NCI-H748 (cell line): Measurements from ENCODE around the gene RPL12.

Experiments
- DNase-seq: peaks from one replicate; lab custom pipeline; 2025; ENCODE audit not compliant: unreplicated experiment; lab: John Stamatoyannopoulos, UW

RPL12 gene

DNA sequence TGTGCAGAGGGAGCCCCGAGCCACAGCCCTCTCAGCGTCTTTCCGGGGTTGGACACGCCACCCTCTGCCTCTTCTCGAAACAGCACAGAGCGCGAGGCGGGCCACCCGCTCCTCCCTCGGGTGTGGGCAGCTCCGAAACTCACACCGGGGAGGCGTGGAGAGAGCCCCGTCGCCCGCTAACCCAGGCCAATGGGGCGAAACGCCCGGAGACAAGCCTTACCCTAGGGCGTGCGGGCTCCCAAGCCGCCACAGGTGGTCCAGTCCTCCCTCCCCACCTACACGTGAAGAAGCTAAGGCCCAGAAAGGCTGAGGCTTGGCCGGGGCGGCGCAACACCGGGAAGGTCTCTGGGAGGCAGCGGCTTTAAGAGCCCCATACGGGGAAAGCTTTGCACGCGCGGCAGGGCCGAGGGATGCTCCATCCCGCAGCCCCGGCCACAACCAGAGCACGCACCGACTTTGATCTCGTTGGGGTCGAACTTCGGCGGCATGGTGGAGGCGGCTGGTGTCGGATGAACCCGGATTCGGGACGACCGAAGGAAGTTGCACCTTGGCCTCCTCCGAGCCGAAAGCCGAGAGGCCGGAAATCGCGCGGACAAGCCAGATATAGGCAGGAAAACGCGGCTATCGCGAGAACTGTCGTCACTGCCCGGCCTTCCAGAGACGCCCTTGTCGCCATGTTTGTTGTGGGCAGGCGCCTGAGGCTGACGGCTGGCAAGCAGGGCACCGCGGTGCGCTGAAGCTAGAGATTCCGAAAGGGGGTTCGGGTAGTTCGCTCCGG is at the start of gene RPL12, which contains the start of gene LRSAM1:
TSS of gene RPL12 (minus strand) at position 577 of the 778 bp plus-strand sequence. CDS start at position 488, 89 bp downstream.
TSS of gene LRSAM1 (plus strand) at position 681 of the 778 bp plus-strand sequence. CDS start 3,018 bp downstream, outside the sequence.
- DNase-seq: peak; percentile 95

DNA sequence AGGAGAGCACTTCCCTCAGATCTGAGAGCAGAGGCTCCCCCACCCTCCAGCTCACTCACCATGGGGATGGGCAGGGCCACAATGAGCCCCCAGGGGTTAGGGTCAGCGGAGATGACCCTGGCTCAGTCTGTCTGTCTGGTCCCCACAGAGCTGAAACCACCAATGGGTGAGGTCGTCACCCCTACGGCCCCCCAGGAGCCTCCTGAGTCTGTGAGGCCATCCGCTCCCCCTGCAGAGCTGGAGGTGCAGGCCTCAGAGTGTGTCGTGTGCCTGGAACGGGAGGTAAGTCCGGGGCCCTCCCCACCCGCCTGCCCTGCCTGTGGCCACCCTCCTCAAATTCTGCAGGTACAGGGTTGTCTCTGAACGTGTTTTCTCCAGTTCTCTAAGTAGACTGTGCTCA is 49.7 kb upstream of the RPL12 start:
- no peak for DNase-seq

DNA sequence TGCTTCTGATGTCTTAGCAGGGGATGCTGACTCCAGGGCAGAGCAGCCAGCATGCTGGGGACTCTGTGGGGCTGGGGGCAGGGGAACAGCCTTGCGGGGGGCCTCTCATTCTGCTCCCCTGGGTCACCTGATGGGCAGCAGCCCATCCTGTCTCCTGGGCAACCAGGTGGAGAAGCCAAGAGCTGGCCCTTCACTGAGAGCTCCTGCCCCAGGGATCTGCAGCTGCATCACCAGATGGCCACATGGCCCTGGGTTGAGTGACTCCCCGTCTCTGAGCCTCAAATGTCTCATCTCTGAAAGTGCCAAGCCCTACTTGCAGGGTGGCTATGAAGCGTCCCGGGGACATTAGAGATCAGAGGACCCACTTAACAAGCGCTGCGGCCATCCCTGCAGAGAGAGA is 49.2 kb upstream of the RPL12 start:
- no peak for DNase-seq

DNA sequence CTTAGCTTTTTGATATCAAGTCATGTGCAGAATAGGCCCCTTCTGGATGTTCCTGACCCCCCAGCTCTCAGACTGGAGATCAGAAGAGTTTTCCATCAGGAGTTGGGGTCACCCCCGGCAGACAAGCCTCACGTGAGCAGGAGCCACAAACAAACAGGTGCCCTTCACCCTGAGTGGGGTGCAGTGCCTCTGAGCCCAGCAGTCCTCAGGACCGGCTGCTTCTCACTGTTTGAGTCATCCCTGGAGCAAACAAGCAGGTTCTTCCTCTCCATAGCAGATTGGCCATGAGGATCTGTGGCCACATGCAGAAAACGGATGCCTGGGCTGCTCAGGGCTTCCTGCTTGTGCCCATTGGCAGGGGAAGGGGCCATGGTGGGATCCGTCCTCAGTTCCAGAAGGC is 47.1 kb upstream of the RPL12 start:
- DNase-seq: no peak

DNA sequence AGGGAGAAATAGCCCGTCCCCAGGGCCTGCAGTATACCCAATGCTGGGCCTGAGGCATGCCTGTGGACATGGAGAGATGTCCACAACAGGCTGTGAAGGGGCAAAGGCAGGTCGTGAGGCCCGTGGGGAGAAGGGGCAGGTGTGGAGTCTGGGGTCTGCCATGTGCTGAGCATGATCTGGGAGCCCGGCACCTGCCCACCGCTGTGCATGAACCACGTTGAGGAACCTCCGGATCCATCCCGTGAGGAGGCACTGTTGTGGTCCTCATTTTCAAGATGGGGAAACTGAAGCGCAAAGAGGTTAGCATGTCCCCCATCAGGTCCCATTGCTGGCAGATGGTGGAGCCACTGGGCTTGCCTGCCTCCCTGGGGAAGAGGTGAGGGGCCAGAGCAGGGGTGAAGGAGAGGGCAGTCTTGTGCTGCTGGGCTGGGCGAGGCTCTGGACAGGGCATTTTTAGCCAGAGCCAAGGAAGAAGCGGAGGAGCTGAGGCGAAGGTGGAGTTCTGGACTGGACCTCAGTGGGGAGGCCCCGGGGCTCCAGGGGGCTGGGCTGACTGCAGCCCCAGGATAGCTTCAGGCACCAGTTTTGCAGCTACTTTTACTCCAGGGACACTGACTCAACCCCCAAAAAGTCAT is 46.6 kb upstream of the RPL12 start:
- no peak for DNase-seq

DNA sequence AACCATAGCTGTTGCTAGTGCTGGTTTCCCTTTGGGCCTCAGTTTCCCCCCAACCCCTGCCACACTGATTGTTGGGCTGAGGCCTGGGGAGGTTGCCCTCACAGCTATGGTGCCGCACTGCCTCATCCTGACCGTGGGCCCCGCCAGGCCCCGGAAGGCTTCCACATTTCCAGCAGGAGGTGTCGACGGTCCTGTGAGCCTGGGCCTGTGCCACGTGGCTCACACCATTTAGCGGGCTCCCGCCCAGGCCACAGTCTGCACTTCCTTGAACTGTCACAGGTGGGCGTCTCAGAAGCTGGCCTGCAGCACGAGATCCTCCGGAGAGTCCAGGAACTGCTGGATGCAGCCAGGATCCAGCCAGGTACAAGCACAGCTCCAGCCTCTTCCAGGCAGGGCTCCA is 45.8 kb upstream of the RPL12 start:
- DNase-seq: no peak

DNA sequence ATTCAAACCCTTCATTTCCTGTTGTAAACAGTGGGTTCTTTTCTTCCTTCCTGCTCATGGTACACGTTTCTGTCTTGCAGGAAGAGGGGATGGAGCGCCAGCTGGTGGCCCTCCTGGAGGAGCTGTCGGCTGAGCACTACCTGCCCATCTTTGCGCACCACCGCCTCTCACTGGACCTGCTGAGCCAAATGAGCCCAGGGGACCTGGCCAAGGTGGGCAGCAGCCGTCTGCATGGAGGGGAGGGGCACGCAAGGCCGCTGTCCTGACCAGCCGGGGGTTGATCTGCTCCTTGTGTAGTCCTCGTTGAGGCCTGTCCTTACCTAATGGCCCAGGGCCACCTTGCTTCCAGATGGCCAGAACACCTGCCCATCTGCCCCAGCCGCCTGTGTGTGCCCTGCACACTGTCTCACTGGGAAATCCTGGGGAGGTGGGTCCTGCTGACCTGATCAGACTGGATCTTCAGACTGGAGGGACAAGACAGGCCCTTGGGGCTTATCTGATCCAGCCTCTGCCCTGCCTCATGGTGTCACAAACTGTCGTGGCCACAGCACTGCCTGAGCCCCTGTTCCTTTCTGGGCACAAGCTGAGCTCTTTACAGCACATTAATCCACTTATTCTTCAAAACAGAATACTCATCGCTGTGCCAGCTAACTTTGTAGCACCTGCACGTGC is 44.8 kb upstream of the RPL12 start:
- no peak for DNase-seq

DNA sequence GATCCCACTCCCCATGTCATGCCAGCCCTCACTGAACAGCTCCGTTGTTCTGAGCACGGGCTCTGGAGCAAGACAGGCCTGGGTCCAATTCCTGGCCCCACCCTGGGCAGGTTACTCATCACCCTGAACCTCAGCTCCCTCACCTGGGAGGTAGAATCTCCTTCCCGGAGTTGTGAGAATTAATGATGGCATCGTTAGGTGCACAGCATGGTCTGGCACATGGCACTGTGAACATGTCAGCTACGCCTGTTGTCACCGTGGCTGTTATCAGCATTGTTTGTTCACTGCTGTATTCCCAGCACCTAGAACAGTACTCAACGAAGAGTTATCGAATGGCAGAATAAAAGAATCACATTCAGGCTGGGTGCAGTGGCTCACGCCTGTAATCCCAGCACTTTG is 43.1 kb upstream of the RPL12 start:
- DNase-seq: no peak

DNA sequence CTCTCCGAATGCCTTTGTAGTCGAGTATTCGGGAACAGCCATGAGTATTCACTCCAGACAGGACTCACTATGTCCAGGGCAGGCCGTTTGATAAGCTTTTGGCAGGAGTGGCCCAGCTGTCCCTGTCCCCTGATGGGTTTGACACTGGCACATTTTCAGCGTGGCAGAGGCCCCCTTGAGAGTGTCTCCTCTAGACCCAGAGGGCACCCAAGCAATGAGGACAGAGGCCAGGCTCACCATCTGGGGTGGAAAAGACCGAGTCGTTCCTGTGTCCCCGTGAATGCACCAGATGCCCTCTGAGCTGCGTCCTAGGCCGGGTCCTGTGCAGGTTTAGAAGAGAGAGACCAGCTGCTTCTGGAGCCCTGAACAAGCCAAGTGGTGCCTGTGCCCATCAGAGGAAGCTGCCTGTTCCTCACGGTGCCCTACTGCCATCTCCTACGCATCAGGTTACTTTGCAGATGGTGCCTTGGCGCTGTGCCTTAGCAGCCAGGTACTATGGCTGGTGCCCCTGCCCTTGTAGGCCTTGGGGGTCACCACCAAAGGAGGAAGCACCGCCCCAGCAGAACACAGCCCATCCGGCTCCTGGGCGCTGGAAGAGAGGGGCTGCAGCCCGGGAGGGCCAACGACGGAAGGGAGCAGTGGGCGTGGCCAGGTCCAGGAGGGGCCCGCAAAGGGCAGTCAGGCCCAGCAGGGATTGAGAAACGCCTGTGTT is 42.5 kb upstream of the RPL12 start:
- DNase-seq: no peak

DNA sequence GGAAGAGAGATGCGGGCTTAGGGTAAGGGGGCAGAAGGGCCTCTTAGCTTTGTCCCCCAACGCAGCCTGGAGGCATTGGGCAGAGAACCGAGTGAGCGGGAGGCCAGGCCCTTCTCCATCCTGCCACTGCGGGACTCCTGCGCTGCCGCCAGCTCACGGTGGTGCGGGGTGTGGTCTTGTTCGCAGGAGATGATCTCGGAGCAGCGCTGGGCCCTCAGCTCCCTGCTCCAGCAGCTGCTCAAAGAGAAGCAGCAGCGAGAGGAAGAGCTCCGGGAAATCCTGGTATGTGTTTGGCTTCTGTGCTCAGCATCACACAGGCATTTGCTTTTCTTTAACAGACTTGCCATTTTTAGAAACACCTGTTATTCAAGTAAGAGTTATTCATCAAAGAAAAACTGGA is 41.4 kb upstream of the RPL12 start:
- DNase-seq: no peak

DNA sequence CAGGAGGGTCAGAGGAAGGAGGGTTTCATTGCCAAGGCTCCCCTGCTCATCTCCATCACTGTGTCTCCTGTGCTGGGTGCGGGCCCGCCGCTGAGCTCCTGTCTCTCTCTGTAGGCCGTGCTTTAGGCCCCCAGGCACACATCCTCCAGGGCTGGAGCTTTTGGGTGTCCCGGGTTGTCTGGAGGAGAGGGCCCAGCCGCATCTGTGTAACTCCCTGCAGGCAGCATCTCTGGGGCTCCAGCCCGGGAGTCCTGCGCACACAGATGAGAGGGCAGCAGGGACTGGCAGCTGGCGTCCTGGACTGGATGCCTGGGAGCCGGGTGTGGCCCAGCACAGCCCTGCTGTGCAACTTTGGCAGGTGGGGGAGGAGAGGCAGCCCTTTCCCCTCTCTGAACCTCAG is 40.3 kb upstream of the RPL12 start:
- no peak for DNase-seq

DNA sequence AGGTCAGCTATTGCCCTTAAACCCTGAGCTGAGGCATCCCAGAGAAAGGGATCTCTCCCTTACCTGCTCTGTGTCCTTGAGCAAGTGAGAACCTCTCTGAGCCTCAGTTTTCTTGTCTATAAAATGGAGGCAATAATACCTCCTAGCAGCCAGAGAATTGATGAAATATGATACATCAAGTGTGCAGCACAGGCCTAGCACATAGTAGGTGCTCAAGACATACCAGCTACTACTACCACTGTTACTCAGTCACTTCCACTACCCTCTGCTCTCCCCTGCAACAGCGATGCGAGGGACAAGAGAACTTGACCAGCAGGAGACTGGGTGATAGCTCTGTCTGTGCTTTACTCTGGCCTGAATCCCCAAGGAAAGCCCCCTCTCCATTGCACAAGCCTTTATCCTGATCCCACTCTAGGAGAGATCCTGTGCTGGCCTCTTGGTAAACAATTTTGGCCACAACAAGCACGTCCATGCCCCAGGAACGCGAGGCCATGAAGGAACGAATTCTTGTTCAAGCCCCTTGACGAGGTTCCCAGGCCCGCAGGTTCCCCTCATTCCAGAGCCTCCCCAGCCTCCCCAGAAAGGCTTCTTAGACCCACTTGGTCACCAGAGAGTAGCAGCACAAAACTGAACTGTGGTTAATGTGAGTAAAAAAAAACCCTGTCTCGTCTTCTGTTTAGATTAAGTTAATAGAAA is 39.5 kb upstream of the RPL12 start:
- DNase-seq: no peak

DNA sequence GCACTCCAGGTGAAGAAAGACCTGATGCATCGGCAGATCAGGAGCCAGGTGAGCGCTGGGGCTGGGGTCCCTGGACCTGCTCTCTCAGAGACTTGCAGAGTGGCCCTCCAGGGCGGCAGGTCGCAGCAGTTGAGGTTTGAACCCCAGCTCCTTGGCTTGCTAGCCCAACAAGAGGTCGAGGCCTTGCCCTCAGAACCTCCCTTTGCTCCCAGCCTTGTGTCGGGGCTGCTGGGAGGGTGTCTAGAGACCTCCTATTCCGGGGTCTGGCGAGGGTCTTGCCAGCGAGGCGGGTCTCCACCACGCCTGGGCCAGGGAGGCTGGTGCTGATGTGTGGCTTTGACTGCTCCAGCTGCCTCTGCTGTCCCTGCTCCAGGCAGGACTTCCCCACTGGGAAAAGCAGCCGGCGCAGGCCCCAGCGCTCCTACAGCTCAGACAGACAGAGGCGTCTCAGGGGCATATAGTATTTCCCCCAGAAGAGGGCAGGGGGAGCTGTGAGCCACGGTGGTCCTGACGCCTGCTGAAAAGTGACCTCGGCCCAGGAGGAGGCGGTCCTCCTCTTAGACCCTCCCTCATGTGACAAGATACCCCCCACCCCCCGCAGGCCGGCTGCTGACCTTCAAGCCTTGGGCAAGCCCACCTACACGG is 38.4 kb upstream of the RPL12 start:
- DNase-seq: no peak

DNA sequence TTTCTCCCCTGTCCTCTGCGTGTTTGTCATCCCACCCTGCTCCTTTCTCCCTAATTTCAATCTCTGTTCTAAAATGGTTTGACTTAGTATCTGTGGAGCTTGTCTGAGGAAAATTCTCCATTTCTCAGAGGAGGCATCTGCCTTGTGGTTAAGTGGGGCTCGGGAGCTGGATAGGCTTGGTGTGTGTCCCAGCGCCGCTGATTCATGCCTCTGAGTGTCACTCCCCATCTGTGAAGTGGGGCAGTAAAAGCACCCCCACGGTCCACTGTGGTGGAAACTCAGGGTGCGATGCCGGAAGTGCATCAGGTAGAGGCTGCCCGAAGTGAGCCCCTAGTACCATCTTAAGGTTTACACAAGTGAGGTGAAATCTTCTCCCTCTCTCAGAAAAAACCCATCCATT is 37.7 kb upstream of the RPL12 start:
- DNase-seq: no peak

DNA sequence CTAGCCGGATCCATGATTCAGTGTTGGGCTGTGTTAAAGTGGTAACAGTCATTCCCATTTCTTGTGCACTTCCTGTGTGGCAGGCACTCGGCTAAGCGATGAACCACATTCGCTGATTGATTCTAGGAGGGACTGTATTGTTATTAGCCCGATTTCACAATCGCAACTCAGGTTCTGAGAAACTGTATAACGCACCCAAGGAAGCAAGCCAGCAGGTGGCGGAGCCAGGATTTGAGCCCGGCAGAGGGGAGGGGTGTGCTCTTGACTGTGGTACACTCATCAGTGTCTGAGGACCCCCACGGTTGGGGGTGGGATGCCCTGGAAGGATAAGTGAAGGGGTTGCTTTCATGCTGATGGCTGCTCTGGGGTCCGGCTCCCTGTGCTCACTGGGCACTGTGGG is 34.8 kb upstream of the RPL12 start:
- DNase-seq: no peak

DNA sequence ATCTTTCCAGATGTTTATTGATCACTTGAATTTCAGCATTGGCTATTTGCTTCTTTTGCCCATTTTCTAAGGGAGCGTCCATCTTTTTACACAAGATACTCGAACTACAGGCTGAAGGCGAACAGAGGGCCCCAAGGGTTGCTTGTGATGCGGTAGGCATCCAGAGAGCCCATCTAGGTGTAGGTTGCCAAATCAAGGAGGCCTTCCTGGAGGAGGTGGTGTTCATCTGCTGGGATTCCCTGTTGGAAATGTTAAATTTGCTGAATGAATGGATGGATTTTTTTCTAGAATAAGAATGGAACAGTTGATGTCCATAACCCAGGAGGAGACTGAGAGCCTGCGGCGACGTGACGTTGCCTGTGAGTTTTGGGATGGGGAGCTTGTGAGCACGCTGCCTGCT is 31.5 kb upstream of the RPL12 start:
- no peak for DNase-seq

DNA sequence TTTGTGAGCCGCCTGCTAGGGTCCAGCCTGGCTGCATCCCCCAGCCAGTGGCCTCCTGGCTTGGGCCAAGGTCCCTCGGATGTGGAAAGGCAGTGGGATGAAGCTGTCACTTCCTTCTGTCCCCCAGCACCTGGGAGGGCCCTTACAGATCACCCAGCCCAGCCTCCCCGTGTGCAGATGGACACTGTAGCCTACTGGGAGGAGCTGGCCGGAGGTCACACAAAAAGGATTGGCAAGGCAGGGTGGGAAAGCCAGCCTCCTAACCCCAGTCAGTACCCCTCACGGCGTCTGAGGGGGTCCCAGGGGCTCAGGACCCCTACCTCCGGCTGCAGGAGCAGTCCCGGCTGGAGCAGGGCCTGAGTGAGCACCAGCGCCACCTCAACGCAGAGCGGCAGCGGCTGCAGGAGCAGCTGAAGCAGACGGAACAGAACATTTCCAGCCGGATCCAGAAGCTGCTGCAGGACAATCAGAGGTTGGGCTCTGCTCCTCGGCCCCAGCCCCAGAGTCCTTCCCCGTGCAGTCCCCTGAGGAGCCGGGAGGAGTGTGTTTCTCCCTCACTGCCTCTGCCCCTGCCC is 28.4 kb upstream of the RPL12 start:
- DNase-seq: no peak

DNA sequence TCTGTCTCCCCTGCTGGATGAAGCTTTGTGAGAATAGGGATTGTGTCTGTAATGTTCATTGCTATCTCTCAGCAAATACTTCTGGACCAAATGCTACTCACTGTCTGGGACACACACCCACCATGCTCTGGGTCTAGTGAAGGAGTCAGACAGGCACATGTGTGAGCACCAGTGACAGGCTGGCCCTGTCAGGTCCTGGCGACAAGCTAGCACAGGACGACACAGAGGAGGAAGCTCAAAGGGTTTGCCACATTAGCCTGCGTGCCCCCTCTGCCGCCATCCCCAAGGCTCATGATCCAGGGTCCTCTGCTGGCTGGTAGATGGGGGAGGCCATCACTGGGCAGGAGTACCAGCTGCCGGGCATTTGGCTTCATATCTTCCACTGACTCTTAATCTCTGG is 23.4 kb upstream of the RPL12 start:
- no peak for DNase-seq

DNA sequence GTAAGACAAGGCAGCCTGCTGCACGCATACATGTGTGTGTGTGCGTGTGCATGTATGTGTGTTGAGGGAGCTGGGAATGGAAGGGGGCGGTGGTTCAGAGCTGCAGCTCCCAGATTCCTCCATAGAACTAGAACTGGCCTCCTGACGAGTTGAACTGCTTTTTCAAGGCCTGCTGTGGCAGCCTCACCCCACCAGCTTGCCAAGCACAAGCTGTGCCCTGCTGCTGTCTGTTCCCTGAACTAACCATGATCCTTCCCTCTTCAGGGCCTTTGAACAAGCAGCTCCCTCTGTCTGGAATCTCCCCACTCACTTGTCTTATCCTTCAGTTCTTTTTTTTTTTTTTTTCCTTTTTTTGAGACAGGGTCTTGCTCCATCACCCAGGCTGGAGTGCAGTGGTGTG is 22.7 kb upstream of the RPL12 start:
- DNase-seq: no peak

DNA sequence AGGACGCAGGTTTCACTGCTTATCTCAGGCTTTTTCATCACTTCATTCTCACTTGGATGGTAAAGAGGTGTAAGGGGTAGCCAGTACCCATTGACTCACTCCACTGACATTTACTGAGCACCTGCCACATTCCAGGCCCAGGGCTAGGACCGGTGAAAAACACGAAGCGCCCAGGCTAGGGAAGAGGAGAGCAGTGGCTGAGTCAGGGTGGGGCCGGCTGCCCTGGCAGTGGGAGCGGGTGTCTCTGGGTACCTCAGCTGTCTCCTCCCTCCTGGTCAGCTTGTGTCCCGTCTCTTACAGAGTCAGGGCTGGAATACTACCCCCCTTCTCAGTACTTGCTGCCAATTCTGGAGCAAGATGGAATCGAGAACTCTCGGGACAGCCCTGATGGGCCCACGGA is 22.3 kb upstream of the RPL12 start:
- no peak for DNase-seq
